ENCODE measurements around the gene RPRD1A.
"Not testable (repeated sequence)": the region's sequence is repeated elsewhere in the genome, so short reads cannot be mapped to it uniquely, and the experiment has no call there.

Gene RPRD1A

GRCh38 chr18:36078751-36079529 is 11.6 kb upstream of the RPRD1A start:
- no peak for DNase-seq (ENCODE audit: low spot score)

GRCh38 chr18:36077764-36078163 is 10.4 kb upstream of the RPRD1A start:
- not testable (repeated sequence) for DNase-seq (ENCODE audit: low spot score)

GRCh38 chr18:36075862-36076587 is 8.7 kb upstream of the RPRD1A start:
- DNase-seq (ENCODE audit: low spot score): no peak

GRCh38 chr18:36074435-36074834 is 7.1 kb upstream of the RPRD1A start:
- no peak for DNase-seq (ENCODE audit: low spot score)

- no peak for DNase-seq (ENCODE audit: low spot score)
Measured at GRCh38 chr18:36073676-36074075, 6.3 kb upstream of the RPRD1A start.

GRCh38 chr18:36072406-36072805 is 5.0 kb upstream of the RPRD1A start:
- DNase-seq (ENCODE audit: low spot score): not testable (repeated sequence)

GRCh38 chr18:36066686-36067054 is 689 bp downstream of the RPRD1A start:
- DNase-seq (ENCODE audit: low spot score): no peak

GRCh38 chr18:36066001-36066400 is 1.4 kb downstream of the RPRD1A start:
- no peak for DNase-seq (ENCODE audit: low spot score)

GRCh38 chr18:36064809-36065079 is 2.6 kb downstream of the RPRD1A start:
- not testable (repeated sequence) for DNase-seq (ENCODE audit: low spot score)

GRCh38 chr18:36064027-36064808 is 3.1 kb downstream of the RPRD1A start:
- no peak for DNase-seq (ENCODE audit: low spot score)

- no peak for DNase-seq (ENCODE audit: low spot score)
Measured at GRCh38 chr18:36058674-36059073, 8.7 kb downstream of the RPRD1A start.

- no peak for DNase-seq (ENCODE audit: low spot score)
Measured at GRCh38 chr18:36051760-36052159, 15.6 kb downstream of the RPRD1A start.

- no peak for DNase-seq (ENCODE audit: low spot score)
Measured at GRCh38 chr18:36050479-36050878, 16.9 kb downstream of the RPRD1A start.

GRCh38 chr18:36047521-36047920 is 19.8 kb downstream of the RPRD1A start:
- DNase-seq (ENCODE audit: low spot score): no peak

GRCh38 chr18:36046898-36047297 is 20.5 kb downstream of the RPRD1A start:
- DNase-seq (ENCODE audit: low spot score): no peak

GRCh38 chr18:36045241-36045991 is 21.9 kb downstream of the RPRD1A start:
- no peak for DNase-seq (ENCODE audit: low spot score)

- no peak for DNase-seq (ENCODE audit: low spot score)
Measured at GRCh38 chr18:36043153-36043552, 24.2 kb downstream of the RPRD1A start.

- DNase-seq (ENCODE audit: low spot score): no peak
Measured at GRCh38 chr18:36041146-36041545, 26.2 kb downstream of the RPRD1A start.

GRCh38 chr18:36038102-36038663 is 29.2 kb downstream of the RPRD1A start:
- no peak for DNase-seq (ENCODE audit: low spot score)

- no peak for DNase-seq (ENCODE audit: low spot score)
Measured at GRCh38 chr18:36035253-36035652, 32.1 kb downstream of the RPRD1A start.

- no peak for DNase-seq (ENCODE audit: low spot score)
Measured at GRCh38 chr18:36034299-36034895, 33.0 kb downstream of the RPRD1A start.

- DNase-seq (ENCODE audit: low spot score): no peak
Measured at GRCh38 chr18:36031903-36032302, 35.5 kb downstream of the RPRD1A start.
